ENCODE measurements around the gene USP19. TPM values are rescaled to one million over a fixed set of nuclear protein-coding genes. Genes with fewer than 3 reads are reported as not detected.

USP19 gene
- polyA plus RNA-seq, 1 donor from 2014 or later: 58.5 TPM

DNA sequence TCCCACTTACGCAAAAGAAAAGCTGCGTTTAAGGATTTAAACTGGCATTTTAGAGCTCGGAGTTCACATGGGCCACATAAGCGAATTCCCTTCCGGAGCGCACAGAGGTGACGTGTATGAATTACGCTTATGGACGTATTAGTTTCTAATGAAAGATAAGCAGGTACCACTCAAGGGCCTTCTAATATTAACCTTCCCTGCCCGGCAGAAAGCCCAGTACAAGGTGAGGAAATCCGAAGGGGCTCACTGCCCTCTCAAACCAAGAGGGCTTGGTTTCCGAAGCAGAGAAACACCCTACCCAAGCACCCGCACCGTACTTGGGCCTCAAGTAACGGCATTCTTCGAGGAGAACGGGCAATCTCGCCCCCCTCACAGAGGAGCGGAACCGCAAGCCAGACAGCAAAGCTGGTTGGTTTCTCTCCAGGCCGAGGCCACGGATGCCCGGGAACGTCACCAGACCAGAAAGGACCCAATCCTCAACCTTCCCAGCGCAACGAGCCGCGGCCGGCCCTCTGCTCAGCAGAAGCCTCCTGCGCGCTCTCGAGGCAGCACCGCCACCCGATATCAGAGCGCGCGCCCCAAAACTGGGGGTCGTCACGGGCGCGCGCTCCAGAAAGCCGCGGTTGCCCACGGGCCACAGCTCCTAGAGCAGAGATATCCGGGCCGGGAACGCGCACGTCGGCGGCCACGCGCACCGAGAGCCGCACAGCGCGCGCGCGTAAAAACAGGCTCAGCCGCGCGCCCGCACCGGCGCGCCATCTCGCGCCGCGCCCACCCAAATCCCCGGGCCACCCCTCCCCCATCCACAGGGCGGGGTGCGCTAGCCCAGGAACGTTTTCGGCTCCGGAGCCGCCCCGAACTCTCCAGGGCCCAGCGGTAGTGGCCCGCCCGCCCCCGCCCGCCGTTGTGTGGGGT, 27.4 kb downstream of the USP19 start:
- H4K20me1 ChIP-seq (ENCODE audit: insufficient read depth): peaks cover 8% of the 10 kb centered on the region
- H3K27ac ChIP-seq (ENCODE audit: low read length): peak overlapping the region; percentile 97
- peak overlapping the region; percentile 86 for H3K4me3 ChIP-seq (ENCODE audit: low read length)
- H3F3A ChIP-seq (ENCODE audit: insufficient read depth, low read length, poor library complexity, severe bottlenecking): peaks cover 5% of the 10 kb centered on the region
- no peak for TF ChIP-seq EP300 (conservative IDR thresholded peaks at IDR 0.05; ENCODE audit: poor library complexity, severe bottlenecking)
- no peak for TF ChIP-seq RAD21 (conservative IDR thresholded peaks at IDR 0.05)
- TF ChIP-seq POLR2AphosphoS5 (IDR thresholded peaks at IDR 0.05): peak; percentile 60
- TF ChIP-seq TAF1 (IDR thresholded peaks at IDR 0.05; ENCODE audit: low read depth): no peak
- TF ChIP-seq EZH2 (IDR thresholded peaks at IDR 0.05; ENCODE audit: borderline replicate concordance, insufficient read depth, low read length, poor library complexity, severe bottlenecking): no peak
- TF ChIP-seq, protein P1, sequence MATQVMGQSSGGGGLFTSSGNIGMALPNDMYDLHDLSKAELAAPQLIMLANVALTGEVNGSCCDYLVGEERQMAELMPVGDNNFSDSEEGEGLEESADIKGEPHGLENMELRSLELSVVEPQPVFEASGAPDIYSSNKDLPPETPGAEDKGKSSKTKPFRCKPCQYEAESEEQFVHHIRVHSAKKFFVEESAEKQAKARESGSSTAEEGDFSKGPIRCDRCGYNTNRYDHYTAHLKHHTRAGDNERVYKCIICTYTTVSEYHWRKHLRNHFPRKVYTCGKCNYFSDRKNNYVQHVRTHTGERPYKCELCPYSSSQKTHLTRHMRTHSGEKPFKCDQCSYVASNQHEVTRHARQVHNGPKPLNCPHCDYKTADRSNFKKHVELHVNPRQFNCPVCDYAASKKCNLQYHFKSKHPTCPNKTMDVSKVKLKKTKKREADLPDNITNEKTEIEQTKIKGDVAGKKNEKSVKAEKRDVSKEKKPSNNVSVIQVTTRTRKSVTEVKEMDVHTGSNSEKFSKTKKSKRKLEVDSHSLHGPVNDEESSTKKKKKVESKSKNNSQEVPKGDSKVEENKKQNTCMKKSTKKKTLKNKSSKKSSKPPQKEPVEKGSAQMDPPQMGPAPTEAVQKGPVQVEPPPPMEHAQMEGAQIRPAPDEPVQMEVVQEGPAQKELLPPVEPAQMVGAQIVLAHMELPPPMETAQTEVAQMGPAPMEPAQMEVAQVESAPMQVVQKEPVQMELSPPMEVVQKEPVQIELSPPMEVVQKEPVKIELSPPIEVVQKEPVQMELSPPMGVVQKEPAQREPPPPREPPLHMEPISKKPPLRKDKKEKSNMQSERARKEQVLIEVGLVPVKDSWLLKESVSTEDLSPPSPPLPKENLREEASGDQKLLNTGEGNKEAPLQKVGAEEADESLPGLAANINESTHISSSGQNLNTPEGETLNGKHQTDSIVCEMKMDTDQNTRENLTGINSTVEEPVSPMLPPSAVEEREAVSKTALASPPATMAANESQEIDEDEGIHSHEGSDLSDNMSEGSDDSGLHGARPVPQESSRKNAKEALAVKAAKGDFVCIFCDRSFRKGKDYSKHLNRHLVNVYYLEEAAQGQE (IDR thresholded peaks at IDR 0.05; ENCODE audit: borderline replicate concordance): no peak
- peak; percentile 60 for TF ChIP-seq MXI1 (conservative IDR thresholded peaks at IDR 0.05; ENCODE audit: poor library complexity, severe bottlenecking)
- peak overlapping the region; percentile 96 for H3K9ac ChIP-seq (ENCODE audit: low read length)
- H3K27me3 ChIP-seq (ENCODE audit: insufficient read depth, low read depth, low read length): no peaks in the 10 kb centered on the region
- no peaks in the 10 kb centered on the region for H3K9me2 ChIP-seq (ENCODE audit: insufficient read depth, low read length)
- H3K36me3 ChIP-seq (ENCODE audit: insufficient read depth, low read length): no peaks in the 10 kb centered on the region
- peak overlapping the region; percentile 83 for H3K4me2 ChIP-seq (ENCODE audit: low read length)
- no peaks in the 10 kb centered on the region for H3K9me3 ChIP-seq (ENCODE audit: low read length)
- peak overlapping the region; percentile 65 for H2AFZ ChIP-seq (ENCODE audit: low read depth, low read length)
- peaks cover 43% of the 10 kb centered on the region for H3K79me2 ChIP-seq (replicated peaks; ENCODE audit: insufficient read depth, low read length)

DNA sequence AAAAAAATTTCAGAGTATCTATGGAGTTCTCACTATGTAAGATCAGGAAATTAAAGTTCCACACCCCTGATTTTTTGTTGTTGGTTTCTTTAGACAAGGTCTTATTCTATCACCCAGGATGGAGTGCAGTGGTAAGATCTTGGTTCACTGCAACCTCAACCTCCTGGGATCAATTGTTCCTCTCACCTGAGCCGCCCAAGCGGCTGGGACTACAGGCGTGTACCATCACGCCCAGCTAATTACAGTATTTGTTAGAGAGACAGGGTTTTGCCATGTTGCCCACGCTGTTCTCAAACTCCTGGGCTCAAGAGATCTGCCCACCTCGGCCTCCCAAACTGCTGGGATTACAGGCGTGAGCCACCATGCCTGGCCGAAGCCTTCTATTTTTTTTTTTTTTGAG, 39.2 kb downstream of the USP19 start:
- H4K20me1 ChIP-seq (ENCODE audit: insufficient read depth): no peaks in the 10 kb centered on the region
- no peaks in the 10 kb centered on the region for H3K9me2 ChIP-seq (ENCODE audit: insufficient read depth, low read length)
- no peaks in the 10 kb centered on the region for H3K9me3 ChIP-seq (ENCODE audit: low read length)
- H3K36me3 ChIP-seq (ENCODE audit: insufficient read depth, low read length): no peaks in the 10 kb centered on the region
- H3K27me3 ChIP-seq (ENCODE audit: insufficient read depth, low read depth, low read length): no peaks in the 10 kb centered on the region
- no peak overlapping the region for H3K4me3 ChIP-seq (ENCODE audit: low read length)
- TF ChIP-seq, protein P1 (IDR thresholded peaks at IDR 0.05; ENCODE audit: borderline replicate concordance): no peak
- TF ChIP-seq EZH2 (IDR thresholded peaks at IDR 0.05; ENCODE audit: borderline replicate concordance, insufficient read depth, low read length, poor library complexity, severe bottlenecking) (no peak), CTCF (IDR thresholded peaks at IDR 0.05; ENCODE audit: poor library complexity, severe bottlenecking) (no peak), TAF1 (IDR thresholded peaks at IDR 0.05; ENCODE audit: low read depth) (no peak), POLR2AphosphoS5 (IDR thresholded peaks at IDR 0.05) (no peak), EP300 (conservative IDR thresholded peaks at IDR 0.05; ENCODE audit: poor library complexity, severe bottlenecking) (no peak), RAD21 (conservative IDR thresholded peaks at IDR 0.05) (no peak), SMC3 (conservative IDR thresholded peaks at IDR 0.05; ENCODE audit: poor library complexity) (no peak), MXI1 (conservative IDR thresholded peaks at IDR 0.05; ENCODE audit: poor library complexity, severe bottlenecking) (no peak)
- H3K27ac ChIP-seq (ENCODE audit: low read length): no peak overlapping the region
- H3F3A ChIP-seq (ENCODE audit: insufficient read depth, low read length, poor library complexity, severe bottlenecking): no peaks in the 10 kb centered on the region
- no peak overlapping the region for H2AFZ ChIP-seq (ENCODE audit: low read depth, low read length)
- H3K4me2 ChIP-seq (ENCODE audit: low read length): no peak overlapping the region
- no peak overlapping the region for H3K9ac ChIP-seq (ENCODE audit: low read length)
- peaks cover 51% of the 10 kb centered on the region for H3K79me2 ChIP-seq (replicated peaks; ENCODE audit: insufficient read depth, low read length)

All from neural cell (in vitro differentiated cells).